NCI-H1417 (cell line): ENCODE data around the gene STMP1.

Experiments
- DNase-seq, 3 experiments: peaks; one replicate each; lab custom pipeline; 2025; lab: John Stamatoyannopoulos, UW

STMP1 gene

DNA sequence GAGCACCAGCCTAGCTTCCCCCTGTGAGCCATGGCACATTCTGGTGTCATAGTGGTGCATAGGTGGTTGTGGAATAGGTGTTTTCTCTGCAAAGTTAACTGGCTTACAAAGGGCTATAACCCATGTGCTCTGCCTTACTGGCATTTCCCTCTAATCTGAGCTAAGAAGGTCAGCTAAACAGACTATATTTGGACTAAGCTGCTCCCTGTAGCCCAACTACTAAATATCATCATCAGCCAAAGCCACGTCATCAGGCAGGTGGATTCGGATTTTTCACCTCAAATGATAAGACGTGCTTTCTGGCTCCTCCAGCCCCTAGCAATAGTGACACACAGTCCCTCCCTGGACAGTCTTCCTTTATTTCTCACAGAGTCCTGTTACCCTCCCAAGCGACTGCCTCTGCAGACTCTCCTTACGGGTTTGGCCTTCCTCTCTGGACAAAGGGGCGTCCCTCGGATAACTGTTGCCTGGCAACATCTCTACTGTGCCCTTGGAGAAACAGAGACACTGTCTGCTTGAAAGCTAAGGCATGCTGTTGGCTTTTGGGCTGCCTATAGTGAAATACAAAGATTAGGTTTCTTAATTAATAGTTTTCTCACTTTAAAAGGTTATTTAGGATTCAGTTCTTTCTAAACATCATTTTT, 56.6 kb downstream of the STMP1 start:
- DNase-seq = peak in 2 of 3 experiments; percentile 37 to 64

DNA sequence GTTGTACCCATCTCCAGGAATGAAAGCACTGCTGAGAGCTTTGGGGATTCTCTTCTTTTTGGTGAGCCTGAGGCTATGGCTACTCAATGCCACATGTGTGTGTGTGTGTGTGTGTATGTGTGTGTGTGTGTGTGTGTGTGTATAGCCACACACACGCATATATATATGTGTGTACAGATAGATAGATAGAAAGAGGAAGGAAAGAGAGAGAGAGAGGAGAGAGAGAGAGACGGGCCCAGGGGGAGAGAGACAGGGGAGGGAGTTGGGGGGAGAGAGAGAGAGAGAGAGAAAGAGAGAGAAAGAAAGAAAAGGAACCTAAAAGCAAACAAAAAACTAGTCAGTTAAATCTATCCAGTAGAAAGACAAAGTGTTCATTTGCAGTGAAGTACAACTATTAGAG, 57.4 kb downstream of the STMP1 start:
- no peak for DNase-seq

DNA sequence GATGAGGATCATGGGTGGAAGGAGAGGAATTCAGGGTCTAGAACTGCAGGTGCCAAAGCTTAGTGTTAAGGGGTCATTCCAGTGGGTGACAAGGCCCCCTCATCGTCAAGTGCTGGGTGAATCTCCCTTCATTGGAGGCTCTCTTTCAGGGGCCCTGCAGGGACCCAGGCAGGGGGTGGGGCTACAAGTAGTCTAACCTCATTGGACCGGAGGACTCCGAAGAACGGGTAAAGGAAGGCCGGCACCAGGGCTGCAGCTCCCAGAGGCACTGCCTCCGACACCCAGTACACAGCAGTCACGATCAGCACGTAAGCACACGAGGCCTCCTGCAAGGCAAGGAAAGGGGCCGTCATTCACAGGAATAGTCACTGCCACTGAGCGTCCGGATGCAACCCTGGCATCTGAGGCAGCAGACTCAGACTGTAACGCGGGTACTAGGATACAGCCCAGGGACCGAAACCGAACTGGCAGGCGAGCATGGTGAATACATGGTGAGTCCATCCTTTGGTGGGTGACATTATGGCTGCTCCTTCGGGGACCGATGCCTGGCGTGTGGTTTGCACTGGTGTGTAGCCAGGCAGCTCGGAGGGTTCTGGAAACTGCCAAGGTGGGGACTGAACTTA, 59.0 kb downstream of the STMP1 start:
- DNase-seq = no peak

DNA sequence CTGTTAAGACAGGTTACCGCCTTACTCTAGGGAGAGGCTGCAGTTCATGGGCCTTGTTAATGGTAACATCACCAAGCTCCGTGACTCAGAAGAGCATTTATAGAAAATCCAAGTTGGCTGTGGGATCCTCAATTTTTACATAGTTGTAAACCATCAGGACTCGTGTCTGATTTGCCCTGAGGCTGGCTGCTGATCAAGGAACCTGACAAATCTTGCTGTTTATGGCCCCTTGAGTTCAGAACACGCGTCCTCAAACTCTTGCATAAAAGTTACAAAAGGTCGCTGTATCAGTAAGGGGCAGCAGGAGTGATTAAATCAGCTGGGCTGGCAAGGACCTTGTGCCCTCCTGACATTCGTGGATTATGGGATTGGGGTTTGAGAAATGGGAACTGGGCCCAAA, 61.1 kb downstream of the STMP1 start:
- DNase-seq = no peak
